B cell (primary cell): ENCODE results near the gene SNRPD1.

Experiments
- EZH2 ChIP-seq: IDR thresholded peaks from 2 replicates; pipeline ENCODE4 v1.6.1; 2012; ENCODE audit warnings: borderline replicate concordance, low read depth, mild to moderate bottlenecking, moderate library complexity, low read length; ENCODE audit not compliant: insufficient read depth, poor library complexity, severe bottlenecking
- TF ChIP-seq, protein P1 (sequence below): fragments of 200-600 bp; IDR thresholded peaks from one replicate; pipeline ENCODE4 v1.8.0; 2022; ENCODE audit warnings: antibody characterized with exemption, mild to moderate bottlenecking

DNA sequence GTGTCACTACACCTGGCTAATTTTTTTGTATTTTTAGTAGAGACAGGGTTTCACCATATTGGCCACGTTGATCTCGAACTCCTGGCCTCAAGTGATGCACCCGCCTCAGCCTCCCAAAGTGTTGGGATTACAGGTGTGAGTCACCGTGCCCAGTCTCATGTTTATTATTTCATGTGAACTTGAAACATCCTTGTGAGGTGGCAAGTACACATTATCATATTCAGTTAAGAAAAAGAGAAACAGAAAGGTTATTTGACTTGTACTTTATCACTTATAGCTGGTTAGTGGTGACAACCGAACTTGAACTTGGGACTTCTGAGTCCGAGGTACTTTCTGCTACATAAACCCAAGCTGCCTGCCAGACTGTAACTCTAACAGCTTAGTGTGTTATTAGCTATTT lies 68.0 kb downstream of the SNRPD1 start:
- TF ChIP-seq, protein P1, sequence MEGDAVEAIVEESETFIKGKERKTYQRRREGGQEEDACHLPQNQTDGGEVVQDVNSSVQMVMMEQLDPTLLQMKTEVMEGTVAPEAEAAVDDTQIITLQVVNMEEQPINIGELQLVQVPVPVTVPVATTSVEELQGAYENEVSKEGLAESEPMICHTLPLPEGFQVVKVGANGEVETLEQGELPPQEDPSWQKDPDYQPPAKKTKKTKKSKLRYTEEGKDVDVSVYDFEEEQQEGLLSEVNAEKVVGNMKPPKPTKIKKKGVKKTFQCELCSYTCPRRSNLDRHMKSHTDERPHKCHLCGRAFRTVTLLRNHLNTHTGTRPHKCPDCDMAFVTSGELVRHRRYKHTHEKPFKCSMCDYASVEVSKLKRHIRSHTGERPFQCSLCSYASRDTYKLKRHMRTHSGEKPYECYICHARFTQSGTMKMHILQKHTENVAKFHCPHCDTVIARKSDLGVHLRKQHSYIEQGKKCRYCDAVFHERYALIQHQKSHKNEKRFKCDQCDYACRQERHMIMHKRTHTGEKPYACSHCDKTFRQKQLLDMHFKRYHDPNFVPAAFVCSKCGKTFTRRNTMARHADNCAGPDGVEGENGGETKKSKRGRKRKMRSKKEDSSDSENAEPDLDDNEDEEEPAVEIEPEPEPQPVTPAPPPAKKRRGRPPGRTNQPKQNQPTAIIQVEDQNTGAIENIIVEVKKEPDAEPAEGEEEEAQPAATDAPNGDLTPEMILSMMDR = no peak
- no peak for TF ChIP-seq EZH2
